Cardiac fibroblast (primary cell): Measurements from ENCODE around the gene RNF112.

Source experiments
- DNase-seq, 2 donors: peaks; one replicate each; pipeline versions ENCODE4 v3.0.0 to v3.0.0-alpha.2; 2010; ENCODE audit warnings: low read depth in 2 of 2
- H3K4me3 ChIP-seq, 2 donors: replicated peaks in 1 of 2; 1 replicate in 1 of 2; 2 replicates in 1 of 2; pipeline ENCODE4 v1.5.1; 2011; ENCODE audit warnings: low read depth in 2 of 2, low read length in 2 of 2, mild to moderate bottlenecking in 2 of 2, moderate library complexity in 1 of 2
- CTCF ChIP-seq: IDR thresholded peaks from one replicate; pipeline ENCODE4 v1.5.1; 2011; ENCODE audit warnings: low read depth, mild to moderate bottlenecking, low read length, inconsistent platforms

Gene RNF112

GRCh38 chr17:19412984-19413383 is 2.0 kb downstream of the RNF112 start:
- no peak for DNase-seq
- TF ChIP-seq CTCF = no peak
- no peak overlapping the region for H3K4me3 ChIP-seq

GRCh38 chr17:19413761-19414160 is 2.7 kb downstream of the RNF112 start:
- DNase-seq = no peak
- no peak overlapping the region for H3K4me3 ChIP-seq
- no peak for TF ChIP-seq CTCF

- no peak for TF ChIP-seq CTCF
- no peak overlapping the region for H3K4me3 ChIP-seq
- no peak for DNase-seq
Observed at GRCh38 chr17:19414396-19415280, 3.6 kb downstream of the RNF112 start.

GRCh38 chr17:19415311-19415710 is 4.3 kb downstream of the RNF112 start:
- DNase-seq = no peak
- no peak for TF ChIP-seq CTCF
- no peak overlapping the region for H3K4me3 ChIP-seq

- DNase-seq = no peak
- TF ChIP-seq CTCF = no peak
- H3K4me3 ChIP-seq = no peak overlapping the region
Observed at GRCh38 chr17:19415806-19416775, 5.1 kb downstream of the RNF112 start.

GRCh38 chr17:19417611-19418010 is 6.6 kb downstream of the RNF112 start:
- TF ChIP-seq CTCF = no peak
- no peak overlapping the region for H3K4me3 ChIP-seq
- no peak for DNase-seq
